Thoracic aorta (tissue), 2 donors: Measurements from ENCODE around the gene OCA2. TPM values are rescaled to one million over a fixed set of nuclear protein-coding genes. Genes with fewer than 3 reads are reported as not detected.
A peak's percentile ranks its signal among the peaks of the same experiment; 100 is the strongest.

Experiments
- ATAC-seq: fragments of 150-250 bp; one replicate; pipeline ENCODE4 v1.8.0; 2017; ENCODE audit warnings: low read depth; ENCODE audit not compliant: insufficient number of reproducible peaks, low FRiP score
- DNase-seq: peaks from one replicate; pipeline ENCODE4 v3.0.0-alpha.2; 2020; ENCODE audit warnings: low spot score
- H3K27ac ChIP-seq, 2 donors: fragments of 200-600 bp; sonication (generic); 1 replicate in 1 of 2; 2 replicates in 1 of 2; pipeline ENCODE4 v1.5.1; 2016; ENCODE audit warnings: mild to moderate bottlenecking in 2 of 2, moderate library complexity in 2 of 2
- H3K27me3 ChIP-seq: fragments of 200-600 bp; sonication (generic); replicated peaks from 2 replicates; pipeline ENCODE4 v1.6.0; 2016; ENCODE audit warnings: mild to moderate bottlenecking; ENCODE audit not compliant: insufficient read depth
- H3K36me3 ChIP-seq: fragments of 200-600 bp; sonication (generic); one replicate; pipeline ENCODE4 v1.5.1; 2016
- H3K4me1 ChIP-seq, 2 donors: fragments of 200-600 bp; sonication (generic); 1 replicate in 1 of 2; 2 replicates in 1 of 2; pipeline versions ENCODE4 v1.5.1 to v1.6.0; 2016; ENCODE audit warnings: low read depth in 2 of 2, mild to moderate bottlenecking in 1 of 2; ENCODE audit not compliant: control insufficient read depth in 1 of 2
- H3K4me3 ChIP-seq: fragments of 200-600 bp; sonication (generic); 2 replicates; pipeline ENCODE4 v1.5.1; 2016; ENCODE audit warnings: mild to moderate bottlenecking
- H3K9me3 ChIP-seq: fragments of 200-600 bp; sonication (generic); 2 replicates; pipeline ENCODE4 v1.5.1; 2016
- CTCF ChIP-seq: fragments of 200-600 bp; sonication (generic); IDR thresholded peaks from one replicate; pipeline ENCODE4 v1.5.1; 2019; ENCODE audit warnings: antibody characterized with exemption
- total RNA-seq, 2 donors: library from RNA; depleted of rRNA; stranded (reverse); fragments of >200 nt; gene quantifications; one replicate each; pipeline versions ENCODE4 v1.1.0 to v1.2.3, GENCODE V29; 2016

OCA2 gene
- total RNA-seq, 2 donors from 2014 or later, result 8.0 to 14.8 TPM

GRCh38 chr15:28111543-28111942 lies 12.4 kb upstream of the OCA2 start:
- no peak overlapping the region for H3K4me3 ChIP-seq
- no peaks in the 10 kb centered on the region for H3K27me3 ChIP-seq
- no peak for TF ChIP-seq CTCF
- ATAC-seq, result no peak
- peaks cover 41% of the 10 kb centered on the region for H3K36me3 ChIP-seq
- H3K9me3 ChIP-seq, result no peaks in the 10 kb centered on the region
- H3K4me1 ChIP-seq, result peaks cover 6 to 38% of the 10 kb centered on the region in 2 donors
- H3K27ac ChIP-seq, result peak overlapping the region in 1 of 2 donors; percentile 82
- DNase-seq, result no peak

GRCh38 chr15:28110481-28110881 lies 11.4 kb upstream of the OCA2 start:
- H3K4me1 ChIP-seq, result peaks cover 9 to 43% of the 10 kb centered on the region in 2 donors
- H3K27ac ChIP-seq, result peak overlapping the region; percentile 78 to 82
- no peak for DNase-seq
- TF ChIP-seq CTCF, result no peak
- peak; percentile 53 for ATAC-seq
- peak overlapping the region; percentile 16 for H3K4me3 ChIP-seq
- H3K27me3 ChIP-seq, result no peaks in the 10 kb centered on the region
- H3K36me3 ChIP-seq, result peaks cover 31% of the 10 kb centered on the region
- no peaks in the 10 kb centered on the region for H3K9me3 ChIP-seq

- peaks cover 25% of the 10 kb centered on the region for H3K36me3 ChIP-seq
- H3K4me3 ChIP-seq, result peak overlapping the region; percentile 16
- H3K27me3 ChIP-seq, result no peaks in the 10 kb centered on the region
- no peak for ATAC-seq
- no peak for DNase-seq
- no peaks in the 10 kb centered on the region for H3K9me3 ChIP-seq
- H3K27ac ChIP-seq, result peak overlapping the region; percentile 78 to 82
- H3K4me1 ChIP-seq, result peaks cover 9 to 43% of the 10 kb centered on the region in 2 donors
- no peak for TF ChIP-seq CTCF
Observed at GRCh38 chr15:28109626-28110455, 10.7 kb upstream of the OCA2 start.

GRCh38 chr15:28107904-28108275 lies 8.8 kb upstream of the OCA2 start:
- peak overlapping the region; percentile 45 to 90 for H3K27ac ChIP-seq
- TF ChIP-seq CTCF, result no peak
- ATAC-seq, result no peak
- H3K9me3 ChIP-seq, result no peaks in the 10 kb centered on the region
- peaks cover 14% of the 10 kb centered on the region for H3K36me3 ChIP-seq
- no peak for DNase-seq
- peak overlapping the region; percentile 80 for H3K4me3 ChIP-seq
- peaks cover 9 to 43% of the 10 kb centered on the region in 2 donors for H3K4me1 ChIP-seq
- no peaks in the 10 kb centered on the region for H3K27me3 ChIP-seq

- peaks cover 9 to 43% of the 10 kb centered on the region in 2 donors for H3K4me1 ChIP-seq
- no peaks in the 10 kb centered on the region for H3K9me3 ChIP-seq
- no peaks in the 10 kb centered on the region for H3K27me3 ChIP-seq
- H3K36me3 ChIP-seq, result peaks cover 8% of the 10 kb centered on the region
- H3K27ac ChIP-seq, result peak overlapping the region; percentile 45 to 90
- no peak for TF ChIP-seq CTCF
- ATAC-seq, result no peak
- H3K4me3 ChIP-seq, result peak overlapping the region; percentile 80
- no peak for DNase-seq
Observed at GRCh38 chr15:28107111-28107903, 8.2 kb upstream of the OCA2 start.
